AML-193 (cell line): ENCODE data around the gene THRB.

Source experiments
- DNase-seq, 2 experiments: peaks; one replicate each; lab custom pipeline; 2025; lab: John Stamatoyannopoulos, UW

The THRB gene

DNA sequence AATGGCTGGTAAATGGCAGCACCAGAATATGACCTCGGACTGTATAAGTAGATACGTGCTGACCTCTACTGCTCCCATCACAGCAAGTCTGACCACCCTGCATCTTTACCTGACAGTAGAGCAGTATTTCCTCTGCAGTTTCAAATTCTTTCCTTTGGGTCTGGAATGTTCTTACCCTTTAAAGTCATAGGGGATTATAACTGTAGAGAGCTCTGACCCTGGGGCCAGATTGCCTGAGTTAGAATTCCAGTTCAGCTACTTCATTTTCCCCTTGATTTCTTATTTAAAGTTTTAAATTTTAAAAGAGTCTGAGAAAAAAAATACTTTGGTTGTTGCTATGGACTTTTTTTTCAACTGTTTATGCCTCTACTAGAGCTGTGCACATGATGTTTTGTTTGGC is 311.9 kb downstream of the THRB start:
- DNase-seq = no peak

DNA sequence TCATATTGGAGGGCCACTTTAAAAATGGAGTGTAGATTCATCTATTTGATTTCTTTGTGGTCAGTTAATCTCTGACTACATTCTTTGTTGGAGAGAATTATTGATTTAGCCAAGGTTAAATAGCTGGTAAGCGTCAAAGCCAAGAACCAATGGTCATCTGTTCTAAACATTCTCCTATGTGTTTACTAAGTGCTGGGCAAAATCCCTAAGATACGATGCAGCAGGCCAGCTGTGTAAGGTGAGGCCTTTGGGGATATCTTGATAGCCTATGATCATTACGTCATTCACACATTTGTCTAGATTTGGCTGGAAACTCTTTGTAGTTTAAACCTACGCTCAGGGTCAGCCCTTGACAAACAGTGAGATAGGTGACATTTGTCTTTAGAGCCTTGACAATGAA is 313.4 kb downstream of the THRB start:
- no peak for DNase-seq

DNA sequence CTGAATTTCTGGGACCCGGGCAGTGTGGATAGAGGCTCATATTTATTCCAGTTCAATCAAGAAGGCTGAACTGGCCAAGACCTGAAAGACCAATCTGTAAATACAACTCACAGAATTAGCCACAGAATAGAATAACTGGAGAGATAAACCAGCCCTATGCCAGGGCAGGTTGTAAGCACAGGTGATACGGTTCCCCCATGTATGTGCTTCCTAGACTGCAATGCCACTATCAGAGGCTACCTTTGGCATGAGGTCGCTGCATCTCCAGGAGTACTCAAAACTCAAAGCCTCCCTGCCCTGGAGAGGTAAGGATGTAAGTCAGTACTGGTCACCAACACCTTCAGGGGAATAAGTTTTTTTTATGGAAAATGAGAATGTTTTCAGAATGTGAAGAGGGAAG is 314.0 kb downstream of the THRB start:
- no peak for DNase-seq

DNA sequence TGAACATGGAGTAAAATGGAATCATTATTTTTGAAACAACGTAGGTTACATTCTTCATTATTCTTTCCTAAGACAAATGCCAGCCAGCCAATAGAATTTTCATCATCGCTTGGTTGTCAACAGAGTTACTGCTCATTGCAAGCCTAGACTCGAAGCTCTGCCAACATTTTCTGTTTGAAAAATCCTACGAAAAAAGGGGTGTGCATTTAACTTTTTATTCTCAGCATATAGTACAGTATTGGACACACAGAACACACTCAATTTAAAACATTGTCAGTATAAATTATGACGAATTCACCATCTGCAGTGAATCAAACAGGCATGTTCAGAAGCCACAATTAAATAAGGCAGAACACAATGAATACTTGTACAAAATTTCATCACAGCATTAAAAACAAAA is 317.4 kb downstream of the THRB start:
- no peak for DNase-seq

DNA sequence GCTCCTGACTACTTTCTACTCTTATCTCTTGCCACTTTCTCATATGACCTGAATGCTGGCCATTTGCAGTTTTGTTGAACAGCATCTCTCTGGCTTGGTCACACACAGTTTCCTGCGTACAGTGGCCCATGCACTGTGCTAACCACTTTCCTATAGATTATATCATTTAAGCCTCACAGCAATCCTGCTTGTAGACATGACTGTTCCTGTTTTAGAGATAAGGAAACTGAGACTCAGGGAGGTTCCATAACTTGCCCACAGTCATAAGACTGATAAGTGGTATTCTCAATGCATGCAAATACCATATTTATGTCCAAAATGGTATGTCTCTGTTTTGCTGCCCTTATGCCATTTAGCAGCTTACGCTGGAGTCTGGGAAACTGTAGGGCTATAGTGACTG is 320.0 kb downstream of the THRB start:
- DNase-seq = no peak

DNA sequence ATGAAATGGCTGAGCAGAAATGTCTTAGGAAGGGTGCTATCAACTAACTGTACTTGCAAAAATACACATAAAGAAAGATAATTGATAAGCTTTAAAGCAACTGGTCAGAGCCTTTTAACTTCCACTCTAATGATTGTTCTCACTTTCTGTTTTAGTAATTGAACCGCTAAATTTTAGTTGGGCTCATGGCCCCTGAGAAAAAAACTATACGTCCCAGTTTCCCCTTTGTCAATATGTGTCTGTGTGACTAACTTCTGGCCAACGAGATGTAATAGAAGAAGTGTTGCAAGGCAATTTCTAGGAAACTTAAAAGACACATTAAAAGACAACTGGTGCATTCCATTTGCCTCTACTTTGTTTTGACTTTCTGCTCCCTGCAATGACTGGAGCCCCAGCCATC is 325.7 kb downstream of the THRB start:
- DNase-seq = no peak

DNA sequence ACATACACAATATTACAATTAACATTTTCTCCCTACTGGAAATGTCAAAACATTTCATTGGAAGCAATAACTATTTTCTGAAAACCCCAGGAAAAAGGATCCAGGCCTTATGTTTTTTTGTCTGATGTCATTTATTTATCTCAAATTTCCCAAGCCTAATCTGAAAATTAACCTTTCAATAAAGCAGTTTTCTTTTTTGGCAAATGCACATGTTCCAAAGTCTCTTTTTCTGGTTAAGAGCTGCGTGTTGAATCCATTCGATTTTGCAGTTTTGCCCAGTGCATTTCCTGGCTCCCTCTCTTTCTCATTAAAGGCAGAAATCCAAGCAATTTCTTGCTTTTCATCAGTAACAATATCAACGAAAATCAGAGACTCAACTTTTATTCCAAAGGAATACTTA is 327.2 kb downstream of the THRB start:
- DNase-seq = no peak

DNA sequence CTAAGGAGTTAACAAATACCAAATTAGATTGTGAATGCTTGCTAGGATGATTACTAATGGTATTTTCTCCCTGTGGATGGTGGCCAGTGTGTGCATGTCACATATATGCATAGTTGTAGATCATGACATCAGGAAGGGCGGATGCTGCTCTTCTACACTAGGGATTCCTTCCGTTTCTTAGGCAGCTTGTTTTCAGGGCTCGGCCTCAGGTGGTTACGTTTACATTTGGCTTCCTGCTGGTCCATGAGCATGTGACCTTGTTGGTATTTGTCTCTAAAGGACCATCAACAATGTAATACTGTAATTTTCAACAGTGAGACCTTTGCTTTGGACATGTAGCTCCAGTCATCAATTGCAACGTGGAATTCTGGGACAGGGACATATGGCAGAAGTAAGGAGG is 328.1 kb downstream of the THRB start:
- no peak for DNase-seq

DNA sequence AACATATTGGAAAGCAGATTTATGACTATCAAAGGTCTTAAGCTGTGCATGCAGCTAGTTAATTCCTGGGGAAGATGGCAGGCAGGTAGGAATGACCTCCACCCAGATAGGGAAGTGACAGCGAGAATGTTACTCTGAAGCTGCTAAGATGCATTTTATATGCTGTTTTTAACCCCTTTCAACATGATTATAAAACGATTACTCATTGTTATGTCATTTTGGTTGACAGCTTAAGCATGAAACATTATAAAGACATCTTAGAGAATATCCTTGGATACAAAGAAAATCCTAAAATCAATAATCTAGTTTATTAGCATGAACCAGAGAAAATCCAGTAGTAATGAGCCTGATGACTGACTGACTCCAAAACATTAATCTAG is 329.1 kb downstream of the THRB start:
- DNase-seq = no peak

DNA sequence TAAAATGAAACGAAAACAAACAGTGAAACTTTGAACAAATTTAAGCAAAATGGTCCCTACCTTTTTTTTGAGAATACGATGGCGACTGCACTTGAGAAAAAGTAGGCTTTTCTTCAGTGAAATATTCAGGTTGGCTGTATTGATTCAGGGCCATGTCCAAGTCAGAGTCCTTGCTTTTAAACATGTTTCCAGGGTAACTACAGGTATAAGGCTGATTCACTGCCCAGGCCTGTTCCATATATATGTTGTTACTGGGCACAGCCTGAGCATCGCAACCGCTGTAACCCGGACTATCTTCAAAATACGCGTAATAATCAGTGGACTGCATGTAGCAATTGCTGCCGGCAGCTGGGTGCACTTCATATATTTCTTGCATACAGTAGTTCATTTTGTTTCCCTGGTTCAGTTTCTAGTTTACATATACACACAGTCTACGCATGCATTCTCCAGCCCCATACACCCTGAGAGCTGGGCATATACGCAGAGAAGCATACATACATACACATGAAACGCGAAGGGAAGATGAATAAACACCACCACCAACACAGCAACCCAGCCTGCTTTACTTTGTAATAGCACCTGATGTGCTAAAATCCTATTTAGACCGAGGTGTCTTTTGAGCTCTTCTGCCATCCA is 329.6 kb downstream of the THRB start:
- no peak for DNase-seq

DNA sequence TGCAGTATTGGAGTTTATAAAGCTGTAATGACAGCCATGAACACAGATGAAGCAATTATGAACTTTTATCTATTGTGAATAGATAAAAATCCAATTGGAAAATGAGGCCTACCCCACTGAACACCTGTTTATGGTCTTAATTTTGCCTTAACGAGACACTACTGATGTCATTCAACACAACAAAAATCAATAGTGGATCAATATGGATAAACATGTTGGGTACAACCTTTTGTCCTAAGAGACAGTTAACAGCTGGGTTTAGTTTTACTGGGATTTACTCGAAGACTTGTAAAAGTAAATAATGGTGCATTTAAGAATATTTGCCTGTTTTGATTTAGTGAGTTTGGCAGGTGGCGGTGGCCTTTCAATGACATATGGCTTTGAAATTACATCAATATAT is 331.7 kb downstream of the THRB start:
- DNase-seq = no peak

DNA sequence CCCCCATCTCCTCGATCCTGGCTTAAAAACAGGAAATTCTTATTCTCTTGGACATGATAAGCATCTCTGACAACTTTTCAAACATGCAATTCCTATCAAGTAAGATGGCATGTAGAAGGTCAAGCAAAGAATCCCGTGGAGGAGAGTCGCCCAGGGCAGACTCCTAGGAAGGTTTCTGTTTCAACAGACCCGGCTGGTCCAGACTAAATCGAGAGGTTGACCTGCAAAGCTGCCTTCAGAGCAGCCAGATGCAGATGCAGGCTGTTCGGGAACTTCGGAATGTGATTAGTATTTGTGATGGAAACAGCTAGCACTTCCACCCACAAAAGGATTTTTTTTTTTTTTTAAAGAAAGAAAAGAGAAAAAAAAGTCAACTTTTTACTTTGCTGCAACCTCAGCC is 332.8 kb downstream of the THRB start:
- DNase-seq = no peak

DNA sequence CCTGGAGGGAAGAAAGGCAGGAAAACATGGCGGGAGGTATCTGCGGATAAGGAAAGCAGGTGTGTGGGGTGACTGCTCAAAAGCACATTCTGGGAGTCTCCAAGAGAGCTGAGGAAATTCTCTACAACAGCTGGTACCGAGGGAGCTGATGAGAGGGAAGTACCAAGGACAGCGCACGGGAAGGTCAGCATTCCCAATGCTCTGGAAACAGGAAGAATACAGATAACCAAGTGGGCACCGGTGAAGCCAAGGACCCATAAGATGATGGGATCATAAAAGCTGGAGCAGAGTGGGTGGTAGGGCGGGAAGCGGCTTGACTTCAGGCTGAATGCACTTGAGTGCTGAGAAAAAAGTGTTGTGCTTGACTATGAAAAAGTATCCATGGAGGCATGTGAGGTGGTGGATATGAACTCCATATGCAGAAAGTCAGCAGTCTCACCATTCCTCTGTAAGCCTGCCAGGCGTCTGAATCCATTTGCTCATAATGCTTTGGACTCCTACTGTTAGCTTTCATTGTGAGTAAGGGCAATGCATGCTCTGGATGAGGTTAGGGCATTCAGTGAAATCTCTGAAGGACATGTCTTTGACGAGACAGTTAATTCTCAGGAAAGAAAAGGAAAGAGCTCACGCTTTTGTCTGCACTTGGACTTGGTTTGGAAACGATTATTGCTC is 334.1 kb downstream of the THRB start:
- DNase-seq = no peak

DNA sequence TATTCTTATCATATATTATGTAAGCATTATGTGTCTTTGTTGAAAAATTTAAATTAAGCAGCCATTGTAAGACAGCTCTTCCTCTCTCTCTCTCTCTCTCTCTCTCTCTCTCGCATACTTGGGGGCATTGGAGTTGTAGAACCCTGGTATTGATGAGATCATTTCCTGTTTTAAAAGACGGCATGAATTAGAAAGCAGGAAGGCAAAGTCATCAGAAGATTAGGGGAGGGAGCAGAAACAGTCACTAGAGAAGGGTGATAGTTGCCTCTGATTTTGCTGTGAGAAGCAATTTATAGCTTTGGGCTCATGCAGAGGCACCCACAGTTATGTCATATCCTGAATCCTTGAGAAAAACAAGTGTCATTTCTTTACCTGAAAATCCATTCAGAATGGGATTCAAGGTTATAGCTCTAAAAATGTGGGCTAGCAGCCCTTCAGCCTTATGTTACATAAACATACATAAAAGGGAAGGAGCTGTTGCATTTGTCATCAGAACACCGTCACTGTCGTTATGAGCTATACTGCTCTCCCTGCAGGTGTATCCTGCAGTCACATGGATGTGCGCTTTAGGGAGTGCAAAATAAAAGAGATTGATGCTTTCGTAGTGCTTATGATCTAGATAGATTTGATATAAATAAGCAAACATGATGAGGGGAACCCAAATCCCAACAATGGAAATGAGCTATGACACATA is 335.7 kb downstream of the THRB start:
- DNase-seq = no peak

DNA sequence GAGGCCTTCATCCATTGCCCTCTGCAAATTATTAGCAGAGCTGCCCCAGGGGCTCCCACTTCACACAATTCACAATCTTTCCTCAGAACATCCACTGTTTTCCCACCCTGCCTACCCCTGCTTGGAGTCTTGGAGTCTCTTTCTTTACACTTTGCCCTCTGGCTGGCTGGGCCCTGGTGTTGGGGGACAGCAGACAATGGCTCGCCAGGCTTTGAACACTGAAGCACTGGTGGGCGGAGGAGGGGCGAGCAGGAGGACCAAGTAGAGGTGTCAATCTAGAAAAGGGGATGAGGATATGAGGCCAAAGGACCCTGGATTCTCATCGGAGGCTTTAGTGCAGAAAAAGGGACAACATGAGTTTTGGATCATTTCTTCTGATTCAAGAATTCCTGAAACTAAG is 337.5 kb downstream of the THRB start:
- no peak for DNase-seq

DNA sequence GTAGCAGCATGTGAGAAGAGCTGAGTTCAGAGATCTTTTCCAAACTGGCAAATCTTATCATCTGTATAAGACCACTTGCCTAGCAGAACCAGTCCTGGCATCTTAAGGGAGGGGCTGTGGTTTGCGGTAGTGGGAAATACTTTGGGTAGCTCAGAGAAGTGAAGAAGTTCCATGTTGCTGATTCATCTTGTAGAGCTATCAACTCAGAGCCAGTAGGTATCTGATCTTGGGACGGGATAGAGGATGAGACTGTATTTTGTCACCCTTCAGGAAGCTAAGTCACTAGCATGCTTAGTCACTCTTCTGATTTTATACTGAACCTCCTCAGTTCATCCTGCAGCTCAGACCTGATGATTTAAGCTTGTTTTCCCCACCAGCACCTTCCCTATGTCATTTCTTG is 338.2 kb downstream of the THRB start:
- no peak for DNase-seq

DNA sequence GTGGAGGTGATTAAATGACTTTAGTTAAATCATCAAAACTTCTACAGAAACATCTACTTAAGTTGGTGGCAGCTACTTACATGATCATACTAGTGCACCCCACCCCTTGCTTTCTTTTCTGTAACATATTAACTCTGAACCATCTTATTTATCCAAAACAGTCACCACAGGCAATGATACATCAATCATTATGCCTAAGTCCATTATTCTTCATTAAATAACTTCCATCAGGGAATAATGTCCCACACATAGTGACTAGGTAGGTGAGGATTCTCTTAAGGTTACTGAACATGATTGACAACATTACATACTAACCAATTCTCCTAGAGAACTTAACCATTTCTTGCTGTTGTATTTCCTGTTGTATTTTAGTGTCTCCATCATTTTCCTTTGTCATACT is 339.4 kb downstream of the THRB start:
- no peak for DNase-seq

DNA sequence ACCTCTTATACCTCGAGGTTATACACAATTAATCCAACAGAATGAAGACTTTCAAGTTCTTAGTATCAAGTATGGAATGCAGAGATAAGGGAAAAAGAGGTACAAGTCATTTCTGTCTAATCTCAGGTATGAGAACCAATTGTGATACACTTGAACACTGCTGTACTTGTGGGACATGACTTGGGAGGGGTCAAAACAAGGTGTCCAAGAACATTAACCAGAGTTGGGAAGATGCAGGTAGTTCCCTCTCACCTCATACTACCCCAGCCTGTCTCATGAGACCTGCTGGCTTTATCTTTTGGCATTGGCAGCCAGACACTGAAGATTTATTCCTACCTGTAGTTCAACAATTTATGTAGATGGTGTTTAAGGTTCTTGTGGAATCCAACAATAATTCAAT is 339.9 kb downstream of the THRB start:
- no peak for DNase-seq

DNA sequence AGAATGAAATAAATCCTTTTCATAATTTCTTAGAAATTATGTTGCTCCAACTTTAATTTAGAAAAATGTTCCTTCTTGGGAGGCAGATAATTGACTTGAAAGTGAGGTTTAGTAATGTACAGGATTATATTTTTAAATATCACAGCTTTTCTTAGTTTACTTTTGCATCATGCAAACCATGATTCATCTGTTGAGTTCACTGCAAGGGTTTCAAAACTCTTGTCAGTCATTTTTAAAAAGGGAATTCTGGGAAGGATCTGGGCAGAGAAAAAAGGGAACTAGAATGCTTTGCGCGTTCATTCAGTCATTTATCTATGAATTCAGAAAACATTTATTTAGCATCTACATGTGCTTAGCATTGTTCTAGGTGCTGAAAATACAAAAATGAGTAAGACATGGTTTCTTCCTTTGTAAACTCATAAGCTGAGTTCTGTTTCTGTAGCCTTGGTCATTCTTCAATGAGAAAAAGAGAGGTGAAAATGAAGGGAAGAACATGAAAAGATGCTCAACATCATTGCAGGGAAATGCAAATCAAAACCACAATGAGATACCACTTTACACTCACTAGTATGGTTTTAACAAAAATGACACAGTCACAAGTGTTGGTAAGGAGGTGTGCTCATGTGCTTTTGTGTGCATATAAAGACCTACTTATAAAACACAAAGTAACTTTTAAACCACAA is 340.5 kb downstream of the THRB start:
- no peak for DNase-seq

DNA sequence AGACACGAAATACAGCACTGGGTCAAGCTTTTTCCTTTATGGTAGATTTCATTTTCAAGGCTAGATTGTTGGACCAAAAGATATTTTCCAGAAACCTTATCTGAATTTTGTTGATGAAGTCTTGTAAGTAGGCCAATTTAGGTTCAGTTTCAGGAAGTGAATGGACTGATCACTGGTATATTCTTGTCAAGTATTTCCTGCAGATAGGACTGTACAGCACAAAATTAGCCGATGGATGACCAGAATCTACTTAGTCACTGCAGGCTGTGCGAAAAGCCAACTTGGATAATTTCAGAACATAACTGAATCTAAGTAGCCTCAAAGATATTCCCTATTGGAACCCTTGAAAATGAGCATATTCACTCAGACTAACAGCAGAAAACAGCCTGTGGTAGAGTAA is 343.1 kb downstream of the THRB start:
- no peak for DNase-seq

DNA sequence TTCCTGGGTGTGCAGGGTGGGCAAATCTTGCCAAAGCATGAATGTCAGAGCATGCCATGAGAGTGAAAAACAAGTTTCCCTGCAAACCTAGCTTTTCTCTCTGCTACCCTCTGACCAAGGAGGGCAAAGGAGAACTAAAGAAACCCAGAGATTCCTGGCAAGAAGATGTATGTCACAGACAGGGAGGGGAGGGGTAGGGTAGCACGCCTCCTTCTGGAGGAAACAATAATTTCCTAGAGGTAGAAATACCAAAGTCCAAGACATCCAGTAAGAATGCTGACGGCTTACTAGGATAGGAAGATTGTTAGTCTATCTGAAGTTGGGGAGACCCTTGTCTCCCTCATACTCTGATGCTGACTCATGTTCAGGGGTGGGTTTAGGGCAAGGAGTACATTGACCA is 345.6 kb downstream of the THRB start:
- peak; percentile 11 to 19 for DNase-seq

DNA sequence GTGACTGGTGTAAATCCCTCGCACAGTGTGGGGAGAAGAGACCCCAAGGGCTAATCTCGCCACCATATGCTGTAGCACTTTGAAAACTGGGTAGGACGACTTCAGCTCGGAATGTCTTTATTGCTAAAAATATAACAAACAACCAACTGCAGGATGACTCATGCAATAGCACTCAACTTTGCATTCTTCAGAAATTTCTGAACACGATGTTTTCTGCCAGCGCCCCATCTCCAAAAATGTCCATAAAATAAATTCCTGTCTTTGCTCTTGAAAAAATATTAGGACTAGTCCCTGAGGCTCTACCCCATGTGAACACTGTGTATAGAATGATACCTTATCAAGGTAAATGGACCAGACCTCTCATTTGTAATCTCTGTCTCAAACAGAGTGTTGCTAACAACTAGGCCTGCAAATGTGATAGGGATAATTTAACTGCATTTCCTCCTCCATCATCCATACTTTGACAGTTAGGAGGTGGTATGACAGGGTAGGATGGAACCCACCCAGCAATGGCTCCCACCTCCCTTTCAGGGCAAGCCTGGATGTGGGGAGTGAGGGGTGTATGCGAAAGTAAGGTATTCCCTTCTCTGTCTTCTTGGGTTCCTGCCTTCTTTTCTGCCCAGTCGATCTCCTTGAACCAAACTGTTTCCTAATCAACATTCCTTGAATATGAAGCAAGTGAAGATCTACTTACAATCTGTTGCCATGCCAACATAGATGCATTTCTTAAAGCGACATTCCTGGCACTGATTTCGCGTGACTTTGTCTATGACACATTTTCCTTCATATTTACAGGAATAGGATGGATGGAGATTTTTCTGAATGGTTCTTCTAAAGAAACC is 348.4 kb downstream of the THRB start:
- DNase-seq = no peak
